Ishikawa (cell line): Measurements from ENCODE around the gene KNG1.

ENCODE experiments used
- CEBPB ChIP-seq: IDR thresholded peaks from 2 replicates; pipeline ENCODE4 v1.6.1; 2012
- CREB1 ChIP-seq: IDR thresholded peaks from 2 replicates; pipeline ENCODE4 v1.6.1; 2012; ENCODE audit warnings: low read depth
- EGR1 ChIP-seq: IDR thresholded peaks from 2 replicates; pipeline ENCODE4 v1.6.1; 2012
- NFIC ChIP-seq: IDR thresholded peaks from 2 replicates; pipeline ENCODE4 v1.6.1; 2012
- RAD21 ChIP-seq: IDR thresholded peaks from 2 replicates; pipeline ENCODE4 v1.6.1; 2012; ENCODE audit warnings: low read depth
- TAF1 ChIP-seq: IDR thresholded peaks from 2 replicates; pipeline ENCODE4 v1.6.1; 2012; ENCODE audit warnings: low read depth, mild to moderate bottlenecking
- TCF12 ChIP-seq: IDR thresholded peaks from 2 replicates; pipeline ENCODE4 v1.6.1; 2012; ENCODE audit warnings: low read depth
- TEAD4 ChIP-seq: IDR thresholded peaks from 2 replicates; pipeline ENCODE4 v1.6.1; 2012
- YY1 ChIP-seq: IDR thresholded peaks from 2 replicates; pipeline ENCODE4 v1.6.1; 2012; ENCODE audit warnings: low read depth
- ZBTB7A ChIP-seq: IDR thresholded peaks from 2 replicates; pipeline ENCODE4 v1.6.1; 2012; ENCODE audit warnings: low read depth
- TF ChIP-seq, protein P1 (sequence below): IDR thresholded peaks from 2 replicates; pipeline ENCODE4 v1.6.1; 2012; ENCODE audit warnings: low read depth, mild to moderate bottlenecking
- TF ChIP-seq, protein P2 (sequence below): IDR thresholded peaks from 2 replicates; pipeline ENCODE4 v1.6.1; 2012
- TF ChIP-seq, protein P3 (sequence below): IDR thresholded peaks from 2 replicates; pipeline ENCODE4 v1.6.1; 2012

DNA sequence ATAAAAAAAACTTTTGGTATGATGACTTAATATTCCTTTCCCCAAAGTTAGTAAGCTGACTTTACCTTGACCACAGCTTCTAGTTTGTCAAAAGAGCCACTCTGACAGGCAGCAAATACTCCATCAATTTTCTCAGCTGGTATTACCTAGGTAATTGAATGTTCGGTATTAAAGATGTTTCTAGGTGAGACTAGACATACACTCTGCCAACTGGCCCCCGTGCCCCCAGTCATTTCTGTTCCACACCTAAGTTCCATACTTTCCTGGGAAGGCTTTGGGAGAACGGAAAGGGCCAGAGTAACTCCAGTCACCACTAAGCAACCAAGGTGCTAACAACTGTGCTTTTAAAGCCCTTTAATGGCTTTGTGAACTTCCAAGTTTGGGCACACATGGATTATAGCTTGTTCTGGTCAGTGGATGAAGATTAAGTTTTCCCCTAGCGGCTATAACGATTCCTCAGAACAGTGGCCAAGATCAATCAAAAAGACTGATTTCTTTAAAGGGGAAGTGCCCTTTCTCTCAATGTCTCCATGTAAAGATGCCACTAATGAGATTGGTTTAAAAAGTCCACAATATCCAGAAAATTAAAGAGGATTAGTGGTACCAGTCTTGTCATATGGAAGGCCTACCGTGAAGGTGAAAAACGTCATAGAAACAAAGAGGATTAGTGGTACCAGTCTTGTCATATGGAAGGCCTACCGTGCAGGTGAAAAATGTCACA, 73.3 kb downstream of the KNG1 start:
- TF ChIP-seq TAF1 (no peak; the same call in none of the 2 replicates), TCF12 (no peak), TEAD4 (peak; percentile 6; the same call in 1 of the 2 replicates), CREB1 (no peak), NFIC (peak; percentile 14; the same call in 1 of the 2 replicates), ZBTB7A (no peak), RAD21 (no peak), CEBPB (no peak), YY1 (peak; percentile 25; the same call in 1 of the 2 replicates), EGR1 (no peak; the same call in 1 of the 2 replicates)
- TF ChIP-seq, protein P1, sequence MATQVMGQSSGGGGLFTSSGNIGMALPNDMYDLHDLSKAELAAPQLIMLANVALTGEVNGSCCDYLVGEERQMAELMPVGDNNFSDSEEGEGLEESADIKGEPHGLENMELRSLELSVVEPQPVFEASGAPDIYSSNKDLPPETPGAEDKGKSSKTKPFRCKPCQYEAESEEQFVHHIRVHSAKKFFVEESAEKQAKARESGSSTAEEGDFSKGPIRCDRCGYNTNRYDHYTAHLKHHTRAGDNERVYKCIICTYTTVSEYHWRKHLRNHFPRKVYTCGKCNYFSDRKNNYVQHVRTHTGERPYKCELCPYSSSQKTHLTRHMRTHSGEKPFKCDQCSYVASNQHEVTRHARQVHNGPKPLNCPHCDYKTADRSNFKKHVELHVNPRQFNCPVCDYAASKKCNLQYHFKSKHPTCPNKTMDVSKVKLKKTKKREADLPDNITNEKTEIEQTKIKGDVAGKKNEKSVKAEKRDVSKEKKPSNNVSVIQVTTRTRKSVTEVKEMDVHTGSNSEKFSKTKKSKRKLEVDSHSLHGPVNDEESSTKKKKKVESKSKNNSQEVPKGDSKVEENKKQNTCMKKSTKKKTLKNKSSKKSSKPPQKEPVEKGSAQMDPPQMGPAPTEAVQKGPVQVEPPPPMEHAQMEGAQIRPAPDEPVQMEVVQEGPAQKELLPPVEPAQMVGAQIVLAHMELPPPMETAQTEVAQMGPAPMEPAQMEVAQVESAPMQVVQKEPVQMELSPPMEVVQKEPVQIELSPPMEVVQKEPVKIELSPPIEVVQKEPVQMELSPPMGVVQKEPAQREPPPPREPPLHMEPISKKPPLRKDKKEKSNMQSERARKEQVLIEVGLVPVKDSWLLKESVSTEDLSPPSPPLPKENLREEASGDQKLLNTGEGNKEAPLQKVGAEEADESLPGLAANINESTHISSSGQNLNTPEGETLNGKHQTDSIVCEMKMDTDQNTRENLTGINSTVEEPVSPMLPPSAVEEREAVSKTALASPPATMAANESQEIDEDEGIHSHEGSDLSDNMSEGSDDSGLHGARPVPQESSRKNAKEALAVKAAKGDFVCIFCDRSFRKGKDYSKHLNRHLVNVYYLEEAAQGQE = no peak
- TF ChIP-seq, protein P2, sequence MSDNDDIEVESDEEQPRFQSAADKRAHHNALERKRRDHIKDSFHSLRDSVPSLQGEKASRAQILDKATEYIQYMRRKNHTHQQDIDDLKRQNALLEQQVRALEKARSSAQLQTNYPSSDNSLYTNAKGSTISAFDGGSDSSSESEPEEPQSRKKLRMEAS = peak; percentile 50
- TF ChIP-seq, protein P3, sequence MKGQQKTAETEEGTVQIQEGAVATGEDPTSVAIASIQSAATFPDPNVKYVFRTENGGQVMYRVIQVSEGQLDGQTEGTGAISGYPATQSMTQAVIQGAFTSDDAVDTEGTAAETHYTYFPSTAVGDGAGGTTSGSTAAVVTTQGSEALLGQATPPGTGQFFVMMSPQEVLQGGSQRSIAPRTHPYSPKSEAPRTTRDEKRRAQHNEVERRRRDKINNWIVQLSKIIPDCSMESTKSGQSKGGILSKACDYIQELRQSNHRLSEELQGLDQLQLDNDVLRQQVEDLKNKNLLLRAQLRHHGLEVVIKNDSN = no peak
